GM11168 (cell line): ENCODE measurements around the gene SPRR5.

Experiments used
- in situ Hi-C: fragments of 300-500 bp; cut with MboI; formaldehyde crosslinking; loops from one replicate; pipeline ENCODE4 v1.12.0; 2022; ENCODE audit warnings: low sequenced_read_pairs; ENCODE audit not compliant: unreplicated experiment

Gene SPRR5, protein sequence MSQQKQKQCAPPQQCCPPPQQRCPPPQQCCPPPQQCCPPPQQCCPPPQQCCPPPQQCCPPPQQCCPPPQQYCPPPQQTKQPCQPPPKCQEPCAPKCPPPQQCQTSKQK

DNA sequence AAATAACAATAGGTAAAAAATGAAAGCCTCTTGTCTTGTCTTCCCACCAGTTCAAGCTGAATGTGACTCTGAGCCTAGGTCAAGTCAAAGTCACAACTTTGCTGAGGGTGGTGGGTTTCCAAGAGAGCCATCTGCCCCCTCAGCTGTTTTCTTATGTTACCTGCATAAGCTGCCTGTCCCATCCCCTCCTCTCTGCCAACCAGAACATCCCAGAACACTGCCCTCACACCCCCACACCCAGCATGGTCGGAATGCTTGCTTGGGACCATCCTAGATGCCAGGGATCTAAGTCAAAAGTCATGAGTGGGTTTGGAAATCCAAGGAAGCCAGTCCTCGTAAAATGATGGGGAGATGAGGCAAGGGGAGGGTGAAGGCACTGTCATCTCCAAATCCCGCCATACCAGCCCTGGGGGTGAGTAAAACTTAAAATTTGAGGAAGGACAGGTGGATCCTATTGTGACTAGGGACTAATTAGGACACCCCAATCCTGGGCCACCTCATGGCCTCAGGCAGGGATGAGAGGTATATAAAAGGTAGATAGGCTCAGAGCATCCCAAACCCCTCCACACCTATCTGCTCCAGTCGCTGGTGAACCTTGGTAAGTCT, at the start of gene SPRR5:
SPRR5 (plus strand) TSS at position 556 of the 606 bp plus-strand sequence. CDS start 1,349 bp downstream, outside the sequence.
- in situ Hi-C loops: no loop called here

DNA sequence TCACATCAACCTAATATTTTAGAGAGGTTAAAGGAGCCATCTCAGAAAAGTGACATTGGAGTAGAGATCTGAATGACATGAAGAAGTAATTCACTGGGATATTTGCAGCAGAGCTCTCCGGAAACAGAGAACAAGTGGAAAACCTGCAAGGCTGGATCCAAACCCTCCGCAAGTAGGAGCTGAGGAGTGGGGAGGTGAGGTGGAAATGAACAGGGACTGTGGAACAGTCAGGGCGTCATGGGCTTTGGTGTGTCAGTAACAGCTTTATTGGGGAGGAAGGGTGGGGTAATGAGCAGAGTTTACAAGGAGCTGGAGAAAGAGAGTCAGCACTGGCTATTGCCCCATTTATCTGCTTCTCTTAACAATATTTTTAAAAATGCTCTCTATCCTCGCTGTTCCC, 48.0 kb upstream of the SPRR5 start:
- in situ Hi-C loops: no loop called here

DNA sequence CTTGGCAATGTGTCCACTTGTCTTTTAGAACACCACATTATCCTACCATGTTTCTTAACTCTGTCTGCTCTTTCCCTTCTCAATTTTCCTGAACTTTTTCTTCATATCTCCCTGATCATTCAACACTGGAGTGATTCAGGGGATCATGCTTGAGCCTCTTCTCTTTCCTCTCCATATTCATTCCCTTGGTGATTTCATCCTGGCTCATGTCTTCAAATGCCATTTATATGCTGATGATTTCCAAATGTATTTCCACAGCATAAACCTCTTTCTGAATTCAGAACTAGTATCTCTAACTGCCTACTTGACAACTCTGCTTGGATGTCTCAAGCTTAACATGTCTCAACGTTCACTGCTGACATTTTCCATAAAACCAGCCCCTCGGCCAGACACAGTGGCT, 47.1 kb upstream of the SPRR5 start:
- in situ Hi-C loops: no loop called here

DNA sequence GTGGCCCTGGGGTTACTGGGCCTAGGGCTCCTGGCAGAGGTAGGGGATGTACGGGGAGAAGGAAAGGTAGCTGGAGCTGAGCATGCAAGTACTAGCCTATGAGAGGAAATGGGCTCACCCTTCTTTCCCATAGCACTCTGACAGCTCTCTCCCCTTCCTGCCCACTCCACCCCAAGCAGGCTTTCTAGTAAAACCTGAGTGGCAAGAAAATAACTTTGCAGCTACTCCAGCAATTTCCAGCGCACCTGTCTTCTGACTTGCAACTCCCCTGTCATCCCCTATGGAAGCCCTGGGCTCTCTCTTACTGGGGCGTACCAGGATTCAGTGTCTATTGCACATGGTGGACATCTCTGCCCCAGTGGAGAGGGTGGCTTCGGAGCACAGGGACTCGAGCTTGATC, 45.4 kb upstream of the SPRR5 start:
- in situ Hi-C loops: no loop called here

DNA sequence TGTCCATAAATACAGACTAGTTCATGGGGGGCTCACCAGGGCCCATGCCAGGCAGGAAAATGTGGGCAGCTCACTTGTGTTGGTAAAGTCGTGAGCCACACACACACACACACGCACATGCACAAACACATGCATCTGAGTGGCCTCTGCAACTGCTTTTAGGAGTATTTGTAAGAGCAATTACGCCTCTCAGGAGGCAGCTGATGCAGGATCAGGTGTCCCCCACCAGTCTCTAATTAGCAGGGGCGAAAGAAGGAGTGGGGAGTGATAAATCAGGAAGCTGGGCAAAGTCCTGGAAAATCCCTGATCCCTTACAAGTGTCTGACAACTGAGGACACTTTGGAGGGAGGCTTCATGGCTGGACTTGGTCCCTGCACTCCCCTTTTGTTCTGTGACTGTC, 44.4 kb upstream of the SPRR5 start:
- in situ Hi-C loops: no loop called here

DNA sequence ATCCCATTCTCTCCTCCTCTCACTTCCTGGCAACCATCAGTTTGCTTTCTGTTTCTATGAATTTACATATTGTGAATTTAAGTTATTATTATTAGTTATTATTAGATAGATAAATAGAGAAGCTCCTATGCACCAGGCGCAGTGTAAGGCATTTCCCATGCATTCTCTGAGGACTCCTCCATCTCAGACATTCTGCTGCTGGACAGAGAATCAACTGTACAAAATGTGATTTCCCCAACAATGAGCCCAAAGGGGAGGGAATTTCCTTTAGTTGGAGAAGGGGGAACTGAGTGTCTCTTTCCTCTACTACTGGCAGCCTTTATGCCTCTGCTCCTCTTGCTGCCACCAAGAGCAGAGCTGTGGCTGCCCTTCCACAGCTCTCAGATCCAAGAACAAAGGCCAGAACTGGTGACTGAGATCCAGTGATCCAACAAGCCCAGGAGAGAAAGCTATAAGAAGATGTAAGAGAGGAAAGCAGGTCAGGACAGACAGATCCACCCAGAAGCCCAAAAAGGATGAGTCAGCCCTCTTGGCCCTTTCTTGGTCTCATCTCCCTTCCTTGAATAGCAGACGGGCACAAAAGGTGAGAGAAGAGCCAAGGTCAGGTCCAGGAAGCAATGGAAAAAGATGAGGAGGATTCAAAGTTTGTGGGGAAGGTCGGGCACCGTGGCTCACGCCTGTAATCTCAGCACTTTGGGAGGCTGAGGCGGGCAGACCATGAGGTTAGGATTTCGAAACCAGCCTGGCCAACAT, 42.1 kb upstream of the SPRR5 start:
- in situ Hi-C loops: no loop called here

DNA sequence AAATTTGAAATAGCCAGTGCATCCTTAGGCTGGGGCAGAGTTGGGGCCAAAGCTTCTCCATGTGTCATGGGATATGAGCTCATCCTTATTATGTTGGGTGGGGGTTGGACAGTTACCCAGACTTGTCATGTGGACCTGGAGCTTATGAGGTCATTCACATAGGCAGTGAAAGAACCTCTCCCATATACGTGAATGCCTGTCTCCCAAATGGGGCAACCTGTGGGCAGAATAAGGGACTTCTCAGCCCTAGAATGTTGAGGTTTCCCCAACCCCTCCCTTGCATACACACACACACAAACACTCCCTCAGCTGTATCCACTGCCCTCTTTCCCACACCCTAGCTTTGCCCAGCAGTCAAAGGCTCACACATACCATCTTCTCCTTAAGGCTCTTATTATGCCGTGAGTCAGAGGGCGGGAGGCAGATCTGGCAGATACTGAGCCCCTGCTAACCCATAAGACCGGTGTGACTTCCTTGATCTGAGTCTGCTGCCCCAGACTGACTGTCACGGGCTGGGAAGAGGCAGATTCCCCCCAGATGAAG, 40.9 kb upstream of the SPRR5 start:
- in situ Hi-C loops: no loop called here

DNA sequence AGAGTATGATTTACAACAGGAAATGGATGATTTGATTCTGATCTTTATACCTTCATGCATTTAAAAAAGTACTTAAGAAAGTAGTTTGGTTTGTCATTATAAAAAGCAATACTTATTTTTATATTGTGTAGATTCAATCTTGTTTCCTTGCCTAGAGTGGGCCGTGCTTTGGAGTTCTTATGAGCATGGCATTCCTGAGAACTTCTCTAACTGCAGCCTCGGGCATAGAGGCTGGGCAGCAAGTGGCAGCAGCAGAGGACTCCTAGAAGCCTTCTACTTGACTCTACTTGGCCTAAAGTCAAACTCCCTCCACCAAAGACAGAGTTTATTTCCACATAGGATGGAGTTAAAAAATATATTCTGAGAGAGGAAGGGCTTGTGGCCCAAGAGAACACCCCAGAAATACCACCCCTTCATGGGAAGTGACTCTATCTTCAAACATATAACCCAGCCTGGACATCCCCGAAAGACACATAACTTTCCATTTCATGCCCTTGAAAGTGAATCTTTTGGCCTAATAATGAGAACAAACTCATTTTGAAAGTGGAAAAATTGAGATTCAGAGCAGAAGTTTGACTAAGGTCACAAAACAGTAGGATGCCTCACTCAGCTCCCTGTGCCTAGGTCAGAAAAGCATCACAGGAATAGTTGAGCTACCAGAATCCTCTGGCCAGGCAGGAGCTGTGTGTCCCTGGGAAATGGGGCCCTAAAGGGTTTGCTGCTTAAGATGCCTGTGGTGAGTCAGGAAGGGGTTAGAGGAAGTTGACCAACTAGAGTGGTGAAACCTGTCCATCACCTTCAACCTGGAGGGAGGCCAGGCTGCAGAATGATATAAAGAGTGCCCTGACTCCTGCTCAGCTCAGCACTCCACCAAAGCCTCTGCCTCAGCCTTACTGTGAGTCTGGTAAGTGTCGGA, 39.1 kb upstream of the SPRR5 start, which contains the start of gene IVL:
IVL (plus strand) TSS at position 861 of the 916 bp plus-strand sequence. CDS start 1,252 bp downstream, outside the sequence.
- in situ Hi-C loops: no loop called here

DNA sequence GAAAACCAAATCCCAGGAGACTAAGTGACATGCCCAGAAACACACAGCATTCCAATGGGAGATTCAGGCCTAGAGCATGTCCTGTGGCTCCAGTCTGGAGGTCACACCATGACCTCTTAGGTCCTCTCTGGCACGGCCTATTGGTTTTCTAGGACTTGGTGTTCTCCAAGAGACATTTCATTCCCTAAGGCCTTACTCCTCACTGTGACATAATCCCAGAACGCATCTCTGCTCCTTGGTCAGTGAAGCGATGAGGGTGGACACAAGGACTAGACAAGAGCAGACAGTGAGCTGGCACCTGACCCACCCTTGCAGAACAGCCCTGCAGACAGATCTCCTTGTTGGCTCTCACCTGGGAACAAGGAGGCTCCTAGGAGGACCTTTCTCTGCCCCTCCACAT, 37.8 kb upstream of the SPRR5 start:
- in situ Hi-C loops: no loop called here

DNA sequence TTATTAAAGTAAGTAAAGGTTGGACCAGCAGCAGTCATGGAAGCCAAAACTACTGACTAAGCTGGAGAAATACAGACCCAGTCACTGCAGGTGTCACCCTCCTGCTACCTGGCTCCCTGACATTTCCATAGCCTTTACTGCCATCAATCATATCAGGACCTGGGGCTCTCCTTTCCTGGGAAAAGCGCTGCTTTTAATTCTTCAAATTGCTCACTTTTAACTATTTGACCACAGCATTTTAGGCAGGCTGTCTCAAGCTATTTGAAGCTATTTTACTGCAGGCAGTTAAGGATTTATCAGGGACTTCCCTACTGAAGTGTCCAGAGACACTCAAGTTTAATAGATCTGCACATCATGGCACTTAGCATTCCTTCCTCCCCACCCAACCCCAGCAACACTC, 34.5 kb upstream of the SPRR5 start:
- in situ Hi-C loops: no loop called here

DNA sequence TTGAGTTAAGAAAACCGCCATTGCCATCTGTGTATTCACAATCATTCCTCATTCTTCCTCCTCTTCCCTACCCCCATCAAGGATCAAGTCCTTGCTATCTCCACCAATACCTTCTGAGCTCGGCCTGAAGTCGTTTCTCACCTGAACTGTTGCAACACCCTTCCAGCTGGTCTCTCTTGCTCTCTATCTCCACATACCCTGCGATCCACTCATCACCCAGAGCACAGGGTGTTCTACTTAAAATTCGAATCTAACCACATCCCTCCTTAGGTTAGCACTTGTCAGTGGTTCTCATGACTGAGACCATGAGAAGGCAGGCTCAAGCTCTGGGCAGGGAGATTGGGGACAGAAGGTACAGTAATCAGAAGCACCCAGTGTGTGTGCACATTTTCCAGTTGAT, 34.1 kb upstream of the SPRR5 start:
- in situ Hi-C loops: no loop called here

DNA sequence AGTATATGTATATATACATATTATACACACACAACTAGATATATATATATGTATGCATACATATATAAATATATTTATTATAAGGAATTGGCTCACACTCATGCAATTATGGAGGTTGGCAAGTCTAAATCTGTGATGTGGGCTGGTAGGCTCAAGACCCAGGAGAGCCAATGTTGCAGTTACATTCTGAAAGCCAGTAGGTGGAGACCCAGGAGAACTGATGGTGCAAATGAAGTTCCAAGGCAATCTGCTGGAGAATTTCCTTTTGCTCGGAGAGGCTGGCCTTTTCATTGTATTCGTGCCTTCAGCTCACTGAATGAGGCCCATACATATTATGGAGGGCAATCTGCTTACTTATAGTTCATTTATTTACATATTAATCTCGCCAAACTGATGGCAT, 29.2 kb upstream of the SPRR5 start:
- in situ Hi-C loops: no loop called here

DNA sequence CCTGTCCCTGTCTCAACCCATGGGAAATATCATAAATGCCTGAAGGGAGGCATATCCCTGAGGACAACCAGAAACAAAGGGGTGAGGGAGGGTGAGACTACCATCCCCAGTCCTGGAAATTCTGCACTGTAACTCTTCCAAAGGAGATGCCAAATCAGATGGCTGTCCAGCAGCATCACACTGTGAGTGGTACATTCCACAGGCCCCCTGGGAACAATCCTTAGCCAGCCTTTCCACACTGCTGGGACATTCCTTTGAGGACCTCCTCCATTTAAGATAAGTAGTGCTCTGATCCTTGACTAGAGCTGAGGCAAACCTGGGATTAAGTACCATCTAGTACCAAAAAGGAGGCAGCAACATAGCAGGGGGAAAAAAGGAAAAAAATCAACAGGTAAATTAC, 27.9 kb upstream of the SPRR5 start:
- in situ Hi-C loops: no loop called here

DNA sequence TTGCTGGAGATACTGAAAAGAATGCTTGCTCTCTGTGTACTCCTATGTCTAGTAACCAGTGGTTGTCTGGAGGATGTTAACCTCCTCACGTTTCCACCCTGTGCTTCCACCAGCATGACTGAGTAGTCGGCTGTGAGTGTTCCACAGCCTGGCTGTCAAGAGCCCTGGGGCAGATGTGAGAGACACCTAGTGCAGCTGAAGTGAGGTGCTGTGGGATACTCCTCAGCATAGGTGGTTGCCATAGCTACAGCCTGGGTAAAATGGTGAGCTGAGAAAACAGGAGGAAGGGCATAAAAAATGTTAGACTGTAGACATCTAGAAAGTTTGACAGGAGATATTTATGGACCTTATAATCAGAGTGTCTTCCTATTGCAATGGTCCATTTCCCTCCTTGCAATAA, 22.8 kb upstream of the SPRR5 start:
- in situ Hi-C loops: no loop called here

DNA sequence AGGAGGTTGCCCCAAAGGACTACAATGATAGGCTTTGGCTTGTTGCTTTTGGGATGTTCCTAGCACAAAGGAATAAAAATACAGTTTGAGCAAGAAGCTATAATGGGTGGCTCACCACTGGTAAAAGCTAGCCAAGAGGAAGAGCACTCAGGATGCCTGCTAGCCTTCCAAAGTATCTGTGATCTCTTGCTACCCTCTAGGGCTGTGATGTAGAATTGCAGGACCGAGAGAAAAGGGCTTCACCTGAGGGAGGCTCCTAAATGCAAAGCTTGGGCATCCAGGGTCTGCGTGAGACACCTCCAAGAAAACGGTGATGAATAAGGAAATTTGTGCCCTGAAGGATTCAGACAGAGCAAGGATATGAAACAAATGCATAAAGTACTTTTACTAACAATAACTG, 20.9 kb upstream of the SPRR5 start:
- in situ Hi-C loops: loop anchor here (5.0 kb wide), 1 partner anchor 54 kb away; no protein-coding TSS in a partner anchor

DNA sequence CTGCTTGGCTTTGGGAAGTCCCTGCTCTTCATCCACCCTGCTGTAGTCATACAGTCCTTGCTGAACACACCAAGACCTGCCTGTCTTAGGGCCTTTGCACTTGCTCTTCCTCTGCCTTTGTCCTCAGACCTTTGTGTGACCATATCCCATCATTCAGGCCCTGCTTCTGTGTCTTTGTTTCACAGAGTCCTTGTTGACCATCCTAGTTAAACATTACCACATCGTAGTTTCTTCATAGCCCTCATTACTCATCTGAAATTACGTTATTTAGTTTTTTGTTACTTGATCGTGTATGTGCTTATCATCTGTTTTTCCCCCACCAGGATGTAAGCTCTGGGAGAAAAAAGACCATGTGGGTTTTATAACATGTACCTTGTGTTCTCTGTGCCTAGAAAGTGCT, 18.3 kb upstream of the SPRR5 start:
- in situ Hi-C loops: loop anchor here (5.0 kb wide), 1 partner anchor 56 kb away; no protein-coding TSS in a partner anchor

DNA sequence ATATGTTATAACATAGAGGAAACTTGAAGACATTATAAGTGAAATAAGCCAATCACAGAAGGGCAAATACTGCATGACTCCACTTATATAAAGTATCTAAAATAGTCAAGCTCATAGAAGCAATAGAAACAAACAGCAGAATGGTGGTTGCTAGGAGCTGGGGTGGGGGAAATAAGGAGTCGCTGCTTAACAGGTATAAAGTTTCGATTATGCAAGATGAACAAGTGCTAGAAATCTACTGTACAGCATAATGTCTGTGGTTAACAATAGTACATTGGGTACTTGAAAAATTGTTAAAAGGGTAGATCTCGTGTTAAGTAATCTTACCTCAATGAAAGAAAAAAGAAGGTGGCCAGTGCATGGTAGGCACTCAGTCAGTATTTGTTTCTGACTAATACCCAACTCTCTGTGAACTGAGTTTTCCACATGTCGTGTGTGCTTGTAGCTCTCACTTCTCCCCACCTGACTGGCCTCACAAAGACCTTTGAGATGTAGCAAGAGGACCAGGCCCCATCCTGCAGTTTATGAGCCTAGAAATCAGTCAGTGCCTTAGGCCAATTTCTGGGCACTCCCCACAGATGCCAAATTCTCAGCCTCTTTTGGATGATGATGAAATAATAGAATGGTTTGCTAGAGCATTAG, 14.7 kb upstream of the SPRR5 start:
- in situ Hi-C loops: no loop called here

DNA sequence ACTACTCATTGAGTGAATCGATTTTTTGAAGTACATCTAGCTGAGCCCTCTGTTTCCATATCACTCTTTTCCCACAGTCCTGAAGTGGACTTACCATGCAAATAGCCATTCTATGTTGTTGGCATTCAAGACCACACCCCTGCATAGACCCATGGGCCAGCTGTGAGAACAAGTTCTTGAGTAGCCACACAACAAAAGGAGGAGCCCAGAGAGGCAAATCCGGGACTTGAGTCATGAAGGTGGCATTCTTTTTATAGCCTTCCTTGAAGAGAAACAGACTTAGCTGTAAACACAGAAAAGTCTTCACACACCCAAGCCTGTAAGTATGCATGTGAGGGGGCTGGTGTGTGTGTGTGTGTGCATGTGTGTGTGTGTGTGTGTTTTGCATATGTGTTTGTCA, 13.8 kb upstream of the SPRR5 start:
- in situ Hi-C loops: no loop called here

DNA sequence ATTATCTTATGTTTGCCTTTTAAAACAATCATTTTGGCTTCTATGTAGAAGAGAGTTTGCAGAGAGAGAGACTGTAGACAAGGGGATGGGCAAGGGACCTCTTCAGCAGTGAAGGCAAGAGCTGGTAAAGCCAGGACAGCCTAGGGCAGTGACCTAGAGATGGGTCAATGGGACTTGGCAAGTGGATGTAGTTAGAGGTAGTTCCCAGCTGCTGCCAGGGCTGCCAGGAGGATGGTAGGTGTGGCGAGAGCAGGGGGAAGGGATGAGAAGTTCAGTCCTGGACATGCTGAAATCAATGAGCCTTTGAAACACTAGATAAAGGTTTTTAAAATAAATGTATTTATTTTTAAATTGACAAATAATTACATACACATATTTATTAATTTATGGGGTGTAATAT, 6.4 kb upstream of the SPRR5 start:
- in situ Hi-C loops: no loop called here
